ENCODE data around the gene PCDHGA2.
"Not testable (repeated sequence)": the region's sequence is repeated elsewhere in the genome, so short reads cannot be mapped to it uniquely, and the experiment has no call there.

PCDHGA2 gene

GRCh38 chr5:141349917-141350619 lies 11.5 kb downstream of the PCDHGA2 start, which contains the start of gene PCDHGB1:
Gene PCDHGB1, plus strand, starts transcription at chr5:141350099. Its CDS starts 162 bp downstream, at chr5:141350261.
- no peak for DNase-seq

DNA sequence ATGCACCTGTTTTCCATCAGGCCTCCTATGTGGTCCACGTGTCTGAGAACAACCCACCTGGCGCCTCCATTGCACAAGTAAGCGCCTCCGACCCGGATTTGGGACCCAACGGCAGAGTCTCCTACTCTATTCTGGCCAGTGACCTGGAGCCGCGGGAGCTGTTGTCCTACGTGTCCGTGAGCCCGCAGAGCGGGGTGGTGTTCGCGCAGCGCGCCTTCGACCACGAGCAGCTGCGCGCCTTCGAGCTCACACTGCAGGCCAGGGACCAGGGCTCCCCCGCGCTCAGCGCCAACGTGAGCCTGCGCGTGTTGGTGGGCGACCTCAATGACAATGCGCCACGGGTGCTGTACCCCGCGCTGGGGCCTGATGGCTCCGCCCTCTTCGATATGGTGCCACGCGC lies 13.0 kb downstream of the PCDHGA2 start:
- DNase-seq: no peak

- DNase-seq: no peak
Observed at GRCh38 chr5:141354900-141355469, 16.4 kb downstream of the PCDHGA2 start, which contains the start of gene PCDHGA4. Gene PCDHGA4, plus strand, starts transcription at chr5:141355021. Its CDS starts 87 bp downstream, at chr5:141355108.

GRCh38 chr5:141355641-141356040 lies 17.1 kb downstream of the PCDHGA2 start:
- DNase-seq: no peak

- no peak for DNase-seq
Observed at GRCh38 chr5:141356133-141356532, 17.6 kb downstream of the PCDHGA2 start.

DNA sequence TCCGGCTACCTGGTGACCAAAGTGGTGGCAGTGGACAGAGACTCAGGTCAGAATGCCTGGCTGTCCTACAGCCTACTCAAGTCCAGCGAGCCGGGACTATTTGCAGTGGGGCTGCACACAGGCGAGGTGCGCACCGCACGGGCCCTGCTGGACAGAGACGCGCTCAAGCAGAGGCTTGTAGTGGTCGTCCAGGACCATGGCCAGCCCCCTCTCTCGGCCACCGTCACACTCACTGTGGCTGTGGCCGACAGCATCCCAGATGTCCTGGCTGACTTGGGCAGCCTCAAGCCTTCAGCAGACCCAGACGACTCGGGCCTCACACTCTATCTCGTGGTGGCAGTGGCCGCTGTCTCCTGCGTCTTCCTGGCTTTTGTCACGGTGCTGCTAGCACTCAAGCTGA lies 18.4 kb downstream of the PCDHGA2 start:
- no peak for DNase-seq

DNA sequence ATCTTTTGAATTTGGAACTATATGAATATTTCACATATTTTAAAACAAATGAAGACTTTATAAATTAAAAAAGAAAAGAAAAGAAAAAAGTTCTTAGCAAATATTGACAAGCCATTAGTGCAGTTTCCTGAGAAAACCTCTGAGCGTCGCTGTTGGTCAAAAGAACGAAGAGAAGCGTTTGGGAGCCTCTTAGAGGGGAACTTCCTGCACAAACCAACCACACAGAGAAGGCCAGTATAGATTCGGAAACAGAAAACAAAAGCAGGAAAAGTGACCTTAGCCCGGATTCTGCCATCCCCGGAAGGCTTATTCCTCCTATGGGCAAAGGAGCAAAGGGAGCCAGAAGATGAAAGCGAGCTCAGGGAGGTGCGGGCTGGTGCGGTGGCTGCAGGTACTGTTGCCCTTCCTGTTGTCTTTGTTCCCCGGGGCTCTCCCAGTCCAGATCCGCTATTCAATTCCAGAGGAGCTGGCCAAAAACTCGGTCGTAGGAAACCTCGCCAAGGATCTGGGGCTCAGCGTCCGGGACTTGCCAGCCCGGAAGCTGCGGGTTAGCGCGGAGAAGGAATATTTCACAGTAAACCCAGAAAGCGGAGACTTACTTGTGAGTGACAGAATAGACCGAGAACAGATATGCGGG lies 21.3 kb downstream of the PCDHGA2 start, which contains the start of gene PCDHGB2:
Gene PCDHGB2 (plus strand): TSS at position 205 of the 637 bp plus-strand sequence. CDS start 142 bp downstream, at position 347.
- DNase-seq: no peak

DNA sequence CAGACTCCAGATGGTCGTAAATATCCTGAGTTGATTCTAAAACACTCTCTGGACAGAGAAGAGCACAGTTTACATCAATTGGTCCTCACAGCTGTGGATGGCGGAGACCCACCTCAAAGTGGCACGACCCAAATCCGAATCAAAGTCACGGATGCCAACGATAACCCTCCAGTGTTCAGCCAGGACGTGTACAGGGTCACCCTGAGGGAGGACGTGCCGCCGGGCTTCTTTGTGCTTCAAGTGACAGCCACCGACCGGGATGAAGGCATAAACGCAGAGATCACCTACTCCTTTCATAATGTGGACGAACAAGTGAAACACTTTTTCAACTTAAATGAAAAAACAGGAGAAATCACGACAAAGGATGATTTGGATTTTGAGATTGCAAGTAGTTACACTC lies 22.1 kb downstream of the PCDHGA2 start:
- no peak for DNase-seq

DNA sequence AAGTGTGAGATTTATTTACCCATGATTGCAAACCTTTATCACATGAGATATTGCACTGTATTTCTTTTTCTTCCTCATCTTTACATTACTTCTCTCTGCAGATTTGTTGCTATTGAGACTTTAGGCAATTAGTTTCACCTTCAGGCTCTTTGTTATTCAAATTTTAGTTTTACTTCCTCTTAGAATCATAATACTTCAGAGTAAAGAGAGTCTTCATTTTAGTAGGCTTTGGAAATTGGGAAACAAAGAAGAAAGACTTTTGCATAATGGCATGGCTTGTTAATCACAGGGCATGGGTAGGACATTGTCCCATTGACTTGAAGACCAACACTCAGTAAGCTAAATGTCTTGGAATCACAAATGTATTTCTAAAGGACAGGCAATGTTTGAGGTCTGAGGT lies 24.2 kb downstream of the PCDHGA2 start:
- no peak for DNase-seq

DNA sequence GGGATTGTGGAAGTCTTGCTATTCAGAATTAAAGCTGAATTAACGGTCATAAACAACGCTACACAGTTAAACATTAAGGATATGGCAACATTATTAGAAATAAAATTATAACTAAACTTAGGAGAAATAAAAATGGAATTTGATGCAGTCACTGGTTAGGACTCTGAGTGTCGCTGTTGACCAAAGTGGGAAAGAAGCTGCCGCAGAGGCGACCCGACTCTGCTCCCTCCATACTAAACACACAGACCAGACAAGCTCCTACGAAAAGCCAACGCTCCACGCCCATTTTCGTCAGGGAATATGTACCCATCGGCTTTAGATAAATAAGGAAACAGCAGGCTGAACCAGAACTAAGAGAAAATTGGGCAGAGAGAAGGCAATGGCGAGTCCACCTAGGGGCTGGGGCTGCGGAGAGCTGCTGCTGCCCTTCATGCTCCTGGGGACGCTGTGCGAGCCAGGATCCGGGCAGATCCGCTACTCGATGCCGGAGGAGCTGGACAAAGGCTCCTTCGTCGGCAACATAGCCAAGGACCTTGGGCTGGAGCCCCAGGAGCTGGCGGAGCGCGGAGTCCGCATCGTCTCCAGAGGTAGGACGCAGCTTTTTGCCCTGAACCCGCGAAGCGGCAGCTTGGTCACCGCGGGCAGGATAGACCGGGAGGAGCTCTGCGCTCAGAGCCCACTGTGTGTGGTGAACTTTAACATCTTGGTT lies 25.5 kb downstream of the PCDHGA2 start, which contains the start of gene PCDHGA5:
Gene PCDHGA5 (plus strand): TSS at position 211 of the 709 bp plus-strand sequence. CDS start 169 bp downstream, at position 380.
- DNase-seq: peak; percentile 8

GRCh38 chr5:141366016-141366896 lies 27.7 kb downstream of the PCDHGA2 start:
- DNase-seq: no peak

- DNase-seq: peak; percentile 3
Observed at GRCh38 chr5:141369994-141370848, 31.7 kb downstream of the PCDHGA2 start, which contains the start of gene PCDHGB3. Gene PCDHGB3, plus strand, starts transcription at chr5:141370242. Its CDS starts 153 bp downstream, at chr5:141370395.

DNA sequence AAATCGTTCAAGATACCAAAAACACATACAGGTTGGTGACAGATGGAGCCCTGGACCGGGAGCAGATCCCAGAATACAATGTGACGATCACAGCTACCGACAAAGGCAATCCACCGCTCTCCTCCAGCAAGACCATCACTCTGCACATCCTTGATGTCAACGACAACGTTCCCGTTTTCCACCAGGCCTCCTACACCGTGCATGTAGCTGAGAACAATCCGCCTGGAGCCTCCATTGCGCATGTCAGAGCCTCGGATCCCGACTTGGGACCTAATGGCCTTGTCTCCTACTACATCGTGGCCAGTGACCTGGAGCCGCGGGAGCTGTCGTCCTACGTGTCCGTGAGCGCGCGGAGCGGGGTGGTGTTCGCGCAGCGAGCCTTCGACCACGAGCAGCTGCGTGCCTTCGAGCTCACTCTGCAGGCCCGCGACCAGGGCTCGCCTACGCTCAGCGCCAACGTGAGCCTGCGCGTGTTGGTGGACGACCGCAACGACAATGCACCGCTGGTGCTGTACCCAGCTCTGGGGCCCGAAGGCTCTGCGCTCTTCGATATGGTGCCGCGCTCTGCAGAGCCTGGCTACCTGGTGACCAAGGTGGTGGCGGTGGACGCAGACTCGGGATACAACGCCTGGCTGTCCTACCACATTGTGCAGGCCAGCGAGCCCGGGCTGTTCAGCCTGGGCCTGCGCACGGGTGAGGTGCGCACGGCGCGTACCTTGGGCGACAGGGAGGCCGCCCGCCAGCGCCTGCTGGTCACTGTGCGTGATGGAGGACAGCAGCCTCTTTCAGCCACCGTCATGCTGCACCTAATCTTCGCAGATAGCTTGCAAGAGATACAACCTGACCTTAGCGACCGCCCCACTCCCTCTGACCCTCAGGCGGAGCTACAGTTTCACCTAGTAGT lies 33.3 kb downstream of the PCDHGA2 start:
- no peak for DNase-seq

DNA sequence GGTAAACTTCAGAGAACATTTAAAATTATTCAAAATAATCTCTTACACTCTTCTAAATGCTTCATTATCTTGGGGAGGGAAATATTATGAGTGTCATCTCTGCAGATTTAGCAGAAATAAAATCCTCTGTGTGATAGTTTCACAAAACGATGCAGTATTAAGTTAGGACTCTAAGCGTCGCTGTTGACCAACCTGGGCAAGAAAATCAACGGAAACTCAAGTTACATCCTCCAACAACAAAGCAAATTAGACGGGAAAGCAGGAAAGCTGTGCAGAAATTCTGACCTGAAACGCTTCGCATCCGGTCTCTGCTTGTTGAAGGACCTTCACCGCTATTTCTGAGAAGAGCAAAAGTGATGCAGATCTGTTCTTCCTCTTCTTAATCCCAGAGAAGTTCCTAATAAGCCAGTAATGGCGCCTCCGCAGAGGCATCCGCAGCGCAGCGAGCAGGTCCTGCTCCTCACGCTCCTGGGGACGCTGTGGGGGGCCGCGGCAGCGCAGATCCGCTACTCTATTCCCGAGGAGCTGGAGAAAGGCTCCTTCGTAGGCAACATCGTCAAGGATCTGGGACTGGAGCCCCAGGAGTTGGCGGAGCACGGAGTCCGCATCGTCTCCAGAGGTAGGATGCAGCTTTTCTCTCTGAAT lies 35.2 kb downstream of the PCDHGA2 start, which contains the start of gene PCDHGA6:
Gene PCDHGA6 (plus strand): TSS at position 219 of the 645 bp plus-strand sequence. CDS start 193 bp downstream, at position 412.
- peak; percentile 37 for DNase-seq

DNA sequence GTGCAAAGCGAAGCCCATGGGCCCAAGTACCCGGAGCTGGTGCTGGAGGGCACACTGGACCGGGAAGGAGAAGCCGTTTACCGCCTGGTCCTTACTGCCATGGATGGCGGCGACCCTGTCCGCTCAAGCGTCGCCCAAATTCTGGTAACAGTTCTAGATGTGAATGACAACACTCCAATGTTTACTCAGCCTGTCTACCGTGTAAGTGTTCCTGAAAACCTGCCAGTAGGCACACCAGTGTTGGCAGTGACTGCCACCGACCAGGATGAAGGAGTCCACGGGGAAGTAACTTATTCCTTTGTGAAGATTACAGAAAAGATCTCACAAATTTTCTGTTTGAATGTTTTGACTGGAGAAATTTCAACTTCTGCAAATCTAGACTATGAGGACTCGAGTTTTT lies 36.1 kb downstream of the PCDHGA2 start:
- no peak for DNase-seq

- not testable (repeated sequence) for DNase-seq
Observed at GRCh38 chr5:141375444-141376155, 37.0 kb downstream of the PCDHGA2 start.

GRCh38 chr5:141382469-141383294 lies 44.1 kb downstream of the PCDHGA2 start, which contains the start of gene PCDHGA7:
Gene PCDHGA7, plus strand, starts transcription at chr5:141382742. Its CDS starts 158 bp downstream, at chr5:141382900.
- no peak for DNase-seq
